MM.1S (cell line): ENCODE measurements around the gene TMPRSS12.
"Not testable (repeated sequence)": the region's sequence is repeated elsewhere in the genome, so short reads cannot be mapped to it uniquely, and the experiment has no call there.

Experiments
- DNase-seq: peaks from one replicate; pipeline ENCODE4 v3.0.0-alpha.2; 2015
- H2AFZ ChIP-seq: fragments of 300-600 bp; sonication (generic); 2 replicates; pipeline ENCODE4 v1.6.0; 2016; ENCODE audit warnings: antibody characterized with exemption, low read length
- H3F3A ChIP-seq: fragments of 300-600 bp; sonication (generic); 2 replicates; pipeline ENCODE4 v1.6.1; 2016; ENCODE audit warnings: mild to moderate bottlenecking, antibody characterized with exemption, low read length, moderate library complexity, mixed read lengths; ENCODE audit not compliant: insufficient read depth
- H3K27ac ChIP-seq: fragments of 300-600 bp; sonication (generic); 2 replicates; pipeline ENCODE4 v1.5.1; 2016; ENCODE audit warnings: mild to moderate bottlenecking, low read length
- H3K27me3 ChIP-seq: fragments of 300-600 bp; sonication (generic); replicated peaks from 2 replicates; pipeline ENCODE4 v1.6.0; 2016; ENCODE audit warnings: low read length; ENCODE audit not compliant: insufficient read depth
- H3K36me3 ChIP-seq: fragments of 300-600 bp; sonication (generic); replicated peaks from 2 replicates; pipeline ENCODE4 v1.6.1; 2016; ENCODE audit warnings: mild to moderate bottlenecking, low read length, mixed read lengths; ENCODE audit not compliant: insufficient read depth
- H3K4me1 ChIP-seq: fragments of 300-600 bp; sonication (generic); 2 replicates; pipeline ENCODE4 v1.6.1; 2016; ENCODE audit warnings: low read length, mixed read lengths
- H3K4me2 ChIP-seq: fragments of 300-600 bp; sonication (generic); 2 replicates; pipeline ENCODE4 v1.6.0; 2016; ENCODE audit warnings: low read depth, low read length
- H3K4me3 ChIP-seq: fragments of 300-600 bp; sonication (generic); 2 replicates; pipeline ENCODE4 v1.5.1; 2016; ENCODE audit warnings: low read length, mixed read lengths
- H3K79me2 ChIP-seq: fragments of 300-600 bp; sonication (generic); 2 replicates; pipeline ENCODE4 v1.6.1; 2016; ENCODE audit warnings: mixed run types, low read length, mixed read lengths
- H3K9ac ChIP-seq: fragments of 300-600 bp; sonication (generic); 2 replicates; pipeline ENCODE4 v1.6.1; 2016; ENCODE audit warnings: low read length, mixed read lengths
- H3K9me2 ChIP-seq: fragments of 300-600 bp; sonication (generic); replicated peaks from 2 replicates; pipeline ENCODE4 v1.6.1; 2016; ENCODE audit warnings: mild to moderate bottlenecking, low read length, mixed read lengths; ENCODE audit not compliant: insufficient read depth
- H3K9me3 ChIP-seq: fragments of 300-600 bp; sonication (generic); replicated peaks from 2 replicates; pipeline ENCODE4 v1.6.1; 2016; ENCODE audit warnings: mild to moderate bottlenecking, low read length, mixed read lengths; ENCODE audit not compliant: insufficient read depth
- H4K20me1 ChIP-seq: fragments of 300-600 bp; sonication (generic); 2 replicates; pipeline ENCODE4 v1.6.1; 2016; ENCODE audit warnings: mild to moderate bottlenecking, low read length, moderate library complexity, mixed read lengths; ENCODE audit not compliant: insufficient read depth
- EZH2 ChIP-seq: fragments of 300-600 bp; sonication (generic); optimal IDR thresholded peaks from 2 replicates; pipeline ENCODE3; 2017; ENCODE audit warnings: low read depth, mild to moderate bottlenecking, antibody characterized with exemption, low read length, mixed read lengths
- EZH2phosphoT487 ChIP-seq: fragments of 300-600 bp; sonication (generic); IDR thresholded peaks from 2 replicates; pipeline ENCODE4 v1.6.1; 2018; ENCODE audit warnings: antibody characterized with exemption, low read length
- TF ChIP-seq, protein P1 (sequence below): fragments of 300-600 bp; sonication (generic); IDR thresholded peaks from 2 replicates; pipeline ENCODE4 v1.5.1; 2016; ENCODE audit warnings: antibody characterized with exemption, low read length, mixed read lengths

TMPRSS12 gene

DNA sequence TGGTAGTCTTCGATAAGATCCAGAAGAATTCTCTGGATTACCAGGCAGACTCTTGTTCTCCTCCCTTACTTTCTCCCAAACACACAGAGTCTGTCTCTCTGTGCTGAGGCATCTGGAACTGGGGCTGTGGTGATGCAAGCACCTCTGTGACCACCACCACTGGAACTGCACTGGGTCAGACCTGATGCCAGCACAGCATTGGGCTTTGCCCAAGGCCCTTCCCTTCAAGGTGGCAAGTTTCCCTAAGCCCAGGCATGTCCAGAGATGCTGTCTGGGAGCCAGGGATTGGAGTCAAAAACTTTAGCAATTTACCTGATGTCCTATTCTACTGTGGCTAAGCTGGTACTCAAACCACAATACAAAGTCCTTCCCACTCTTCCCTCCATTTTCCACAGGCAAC lies 14.6 kb upstream of the TMPRSS12 start:
- no peaks in the 10 kb centered on the region for H3K9me2 ChIP-seq
- H4K20me1 ChIP-seq, result no peaks in the 10 kb centered on the region
- no peaks in the 10 kb centered on the region for H3K27me3 ChIP-seq
- H3K4me1 ChIP-seq, result peaks cover 9% of the 10 kb centered on the region
- no peaks in the 10 kb centered on the region for H3K9me3 ChIP-seq
- peaks cover 3% of the 10 kb centered on the region; the same call in 1 of the 2 replicates for H3F3A ChIP-seq
- H3K4me3 ChIP-seq, result no peak overlapping the region
- H3K9ac ChIP-seq, result no peak overlapping the region
- no peak overlapping the region for H3K4me2 ChIP-seq
- TF ChIP-seq EZH2phosphoT487 (no peak), EZH2 (no peak)
- TF ChIP-seq, protein P1, sequence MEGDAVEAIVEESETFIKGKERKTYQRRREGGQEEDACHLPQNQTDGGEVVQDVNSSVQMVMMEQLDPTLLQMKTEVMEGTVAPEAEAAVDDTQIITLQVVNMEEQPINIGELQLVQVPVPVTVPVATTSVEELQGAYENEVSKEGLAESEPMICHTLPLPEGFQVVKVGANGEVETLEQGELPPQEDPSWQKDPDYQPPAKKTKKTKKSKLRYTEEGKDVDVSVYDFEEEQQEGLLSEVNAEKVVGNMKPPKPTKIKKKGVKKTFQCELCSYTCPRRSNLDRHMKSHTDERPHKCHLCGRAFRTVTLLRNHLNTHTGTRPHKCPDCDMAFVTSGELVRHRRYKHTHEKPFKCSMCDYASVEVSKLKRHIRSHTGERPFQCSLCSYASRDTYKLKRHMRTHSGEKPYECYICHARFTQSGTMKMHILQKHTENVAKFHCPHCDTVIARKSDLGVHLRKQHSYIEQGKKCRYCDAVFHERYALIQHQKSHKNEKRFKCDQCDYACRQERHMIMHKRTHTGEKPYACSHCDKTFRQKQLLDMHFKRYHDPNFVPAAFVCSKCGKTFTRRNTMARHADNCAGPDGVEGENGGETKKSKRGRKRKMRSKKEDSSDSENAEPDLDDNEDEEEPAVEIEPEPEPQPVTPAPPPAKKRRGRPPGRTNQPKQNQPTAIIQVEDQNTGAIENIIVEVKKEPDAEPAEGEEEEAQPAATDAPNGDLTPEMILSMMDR, result no peak
- H2AFZ ChIP-seq, result no peak overlapping the region
- no peaks in the 10 kb centered on the region for H3K79me2 ChIP-seq
- H3K36me3 ChIP-seq, result no peaks in the 10 kb centered on the region
- no peak for DNase-seq
- no peak overlapping the region for H3K27ac ChIP-seq

DNA sequence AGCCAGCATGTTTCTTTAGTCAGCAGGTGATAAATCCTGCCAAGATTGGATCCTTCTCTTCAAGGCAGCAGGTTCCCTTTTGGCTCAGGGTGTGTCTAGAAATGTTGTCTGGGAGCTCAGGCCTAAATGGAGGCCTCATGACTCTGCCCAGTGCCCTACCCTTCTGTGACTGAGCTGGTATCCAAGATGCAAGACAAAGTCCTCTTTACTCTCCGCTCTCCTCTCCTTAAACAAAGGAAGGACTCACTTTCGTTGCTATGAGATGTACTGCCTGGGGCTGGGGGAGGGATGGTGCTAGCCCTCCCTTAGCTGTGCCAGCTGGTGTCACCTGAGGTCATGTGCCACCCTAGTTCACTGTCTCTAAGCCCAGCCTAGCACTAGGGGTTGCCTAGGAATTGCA lies 13.8 kb upstream of the TMPRSS12 start:
- Histone ChIP-seq H3K4me3 (no peak overlapping the region), H3K79me2 (no peaks in the 10 kb centered on the region), H3K4me2 (no peak overlapping the region), H3K27ac (no peak overlapping the region), H4K20me1 (no peaks in the 10 kb centered on the region), H2AFZ (no peak overlapping the region), H3K27me3 (no peaks in the 10 kb centered on the region), H3K9me2 (no peaks in the 10 kb centered on the region), H3F3A (peaks cover 3% of the 10 kb centered on the region; the same call in 1 of the 2 replicates), H3K4me1 (peaks cover 9% of the 10 kb centered on the region), H3K9ac (no peak overlapping the region), H3K9me3 (no peaks in the 10 kb centered on the region), H3K36me3 (no peaks in the 10 kb centered on the region)
- TF ChIP-seq EZH2 (no peak), EZH2phosphoT487 (no peak)
- TF ChIP-seq, protein P1, result no peak
- DNase-seq, result no peak

DNA sequence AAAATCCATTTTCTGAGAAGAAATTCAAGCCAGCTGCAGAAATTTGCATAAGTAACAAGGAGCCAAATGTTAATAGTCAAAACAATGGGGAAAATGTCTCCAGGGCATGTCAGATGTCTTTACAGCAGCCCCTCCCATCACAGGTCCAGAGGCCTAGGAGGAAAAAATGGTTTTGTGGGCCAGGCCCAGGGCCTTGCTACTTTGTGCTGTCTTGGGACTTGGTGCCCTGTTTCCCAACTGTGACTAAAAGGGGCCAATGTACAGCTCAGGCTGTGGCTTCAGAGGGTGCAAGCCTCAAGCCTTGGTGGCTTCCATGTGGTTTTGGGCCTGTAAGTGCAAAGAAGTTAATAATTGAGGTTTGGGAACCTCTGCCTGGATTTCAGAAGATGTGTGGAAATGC lies 8.9 kb upstream of the TMPRSS12 start:
- H3K79me2 ChIP-seq, H3K4me3 ChIP-seq, H3K36me3 ChIP-seq, DNase-seq, H3K9ac ChIP-seq, H3K27ac ChIP-seq, H3K4me2 ChIP-seq, H3K9me2 ChIP-seq, H3K27me3 ChIP-seq, H2AFZ ChIP-seq, H3K4me1 ChIP-seq, H3K9me3 ChIP-seq, H4K20me1 ChIP-seq, H3F3A ChIP-seq: not testable (repeated sequence)

- H3K27ac ChIP-seq, result no peak overlapping the region
- no peaks in the 10 kb centered on the region for H3F3A ChIP-seq
- H3K36me3 ChIP-seq, result no peaks in the 10 kb centered on the region
- TF ChIP-seq EZH2phosphoT487, result no peak
- no peak for TF ChIP-seq EZH2
- TF ChIP-seq, protein P1, result no peak
- no peak overlapping the region for H2AFZ ChIP-seq
- H3K4me2 ChIP-seq, result no peak overlapping the region
- no peaks in the 10 kb centered on the region for H3K9me3 ChIP-seq
- H3K4me1 ChIP-seq, result no peaks in the 10 kb centered on the region
- no peak overlapping the region for H3K9ac ChIP-seq
- H3K9me2 ChIP-seq, result no peaks in the 10 kb centered on the region
- DNase-seq, result no peak
- H3K79me2 ChIP-seq, result no peaks in the 10 kb centered on the region
- no peaks in the 10 kb centered on the region for H4K20me1 ChIP-seq
- H3K4me3 ChIP-seq, result no peak overlapping the region
- no peaks in the 10 kb centered on the region for H3K27me3 ChIP-seq
These were observed 3.7 kb upstream of the TMPRSS12 start for GRCh38 chr12:50839042-50839441.
